NT2/D1 (cell line): ENCODE measurements around the gene PIK3CB.

Experiments
- SUZ12 ChIP-seq: IDR thresholded peaks from 2 replicates; pipeline ENCODE4 v1.6.1; 2011; ENCODE audit not compliant: insufficient read length, insufficient read depth; ENCODE audit errors: extremely low read depth
- YY1 ChIP-seq: IDR thresholded peaks from 2 replicates; pipeline ENCODE4 v1.6.1; 2011; ENCODE audit not compliant: insufficient read length, insufficient read depth

DNA sequence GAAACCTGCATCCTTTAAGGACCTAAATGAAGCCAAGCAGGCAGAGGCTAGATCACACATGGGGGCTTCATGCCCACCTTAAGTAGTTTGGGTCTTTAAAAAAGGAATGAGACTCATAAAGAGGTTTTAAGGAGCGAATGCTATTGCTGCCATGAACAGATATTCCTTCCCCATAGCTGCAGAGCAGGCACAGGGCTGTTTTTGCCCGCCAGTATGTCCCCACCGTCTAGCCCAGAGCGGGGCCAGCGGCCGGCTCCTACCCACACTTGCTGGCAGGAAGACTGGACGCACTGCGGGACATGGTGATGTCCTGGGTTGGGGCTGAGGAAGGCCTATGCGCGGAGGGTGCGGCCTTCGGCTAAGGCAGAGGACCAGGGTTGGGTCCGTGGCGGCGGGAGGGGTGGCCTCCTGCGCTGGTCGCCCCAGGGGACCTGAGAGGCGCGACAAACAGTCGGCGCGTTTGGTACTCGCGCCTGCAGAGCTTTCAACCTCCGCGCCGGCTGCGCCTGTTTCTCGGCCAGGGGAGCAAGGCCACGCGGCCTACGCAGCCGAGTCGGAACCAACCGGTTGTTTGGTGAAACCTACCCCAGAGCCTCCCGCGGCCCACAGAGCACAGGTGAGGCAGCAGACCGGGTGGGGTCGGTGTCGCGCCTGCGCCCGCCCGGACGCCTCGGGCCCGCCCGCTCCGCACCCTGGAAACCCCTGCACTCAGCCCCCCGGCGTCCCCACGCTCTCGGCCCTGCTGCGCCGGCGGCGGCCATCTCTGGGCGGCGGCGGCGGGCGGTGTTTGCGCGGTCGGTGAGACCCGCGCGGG, 226.2 kb downstream of the PIK3CB start, which contains the start of gene FAIM:
- TF ChIP-seq YY1 (no peak), SUZ12 (no peak)
